Activated CD8-positive, alpha-beta memory T cell treated with anti-CD3 and anti-CD28 coated beads for 4 hours (primary cell): ENCODE results near the gene DAG1.
A peak's percentile ranks its signal among the peaks of the same experiment; 100 is the strongest.
"Not testable (repeated sequence)": the region's sequence is repeated elsewhere in the genome, so short reads cannot be mapped to it uniquely, and the experiment has no call there.

Experiments
- DNase-seq, 2 donors: peaks; one replicate each; pipeline ENCODE4 v3.0.0-alpha.2; 2020; ENCODE audit warnings: low read depth in 2 of 2

Gene DAG1

GRCh38 chr3:49470714-49471420, 800 bp downstream of the DAG1 start:
- DNase-seq = peak; percentile 5 to 7

GRCh38 chr3:49471856-49472495, 1.9 kb downstream of the DAG1 start:
- no peak for DNase-seq

GRCh38 chr3:49476563-49476962, 6.5 kb downstream of the DAG1 start:
- no peak for DNase-seq

- DNase-seq = no peak
These were observed 12.7 kb downstream of the DAG1 start for GRCh38 chr3:49482766-49483165.

- DNase-seq = no peak
These were observed 14.4 kb downstream of the DAG1 start for GRCh38 chr3:49484471-49484870.

- DNase-seq = no peak
These were observed 19.2 kb downstream of the DAG1 start for GRCh38 chr3:49489247-49489646.

- no peak for DNase-seq
These were observed 22.9 kb downstream of the DAG1 start for GRCh38 chr3:49492969-49493368.

GRCh38 chr3:49493901-49494300, 23.8 kb downstream of the DAG1 start:
- DNase-seq = no peak

- DNase-seq = no peak
These were observed 25.0 kb downstream of the DAG1 start for GRCh38 chr3:49495023-49495422.

- DNase-seq = not testable (repeated sequence)
These were observed 26.8 kb downstream of the DAG1 start for GRCh38 chr3:49496845-49497244.

- DNase-seq = no peak
These were observed 27.5 kb downstream of the DAG1 start for GRCh38 chr3:49497606-49498005.

GRCh38 chr3:49498239-49498638, 28.2 kb downstream of the DAG1 start:
- no peak for DNase-seq

- DNase-seq = no peak
These were observed 28.6 kb downstream of the DAG1 start for GRCh38 chr3:49498648-49499047.

- no peak for DNase-seq
These were observed 30.2 kb downstream of the DAG1 start for GRCh38 chr3:49500205-49500731.

- no peak for DNase-seq
These were observed 30.9 kb downstream of the DAG1 start for GRCh38 chr3:49500732-49501609.

GRCh38 chr3:49501842-49502241, 31.8 kb downstream of the DAG1 start:
- DNase-seq = no peak

GRCh38 chr3:49506906-49507305, 36.8 kb downstream of the DAG1 start:
- DNase-seq = no peak

- DNase-seq = no peak
These were observed 39.0 kb downstream of the DAG1 start for GRCh38 chr3:49509028-49509561.

- DNase-seq = no peak
These were observed 41.6 kb downstream of the DAG1 start for GRCh38 chr3:49511639-49512038.

- no peak for DNase-seq
These were observed 42.8 kb downstream of the DAG1 start for GRCh38 chr3:49512781-49513355.

- DNase-seq = no peak
These were observed 43.5 kb downstream of the DAG1 start for GRCh38 chr3:49513494-49514124.
